C4-2B (cell line): ENCODE results near the gene CITED4.

Experiments used
- ZFX ChIP-seq: fragments of 450-650 bp; IDR thresholded peaks from 2 replicates; pipeline ENCODE4 v1.6.1; 2017
- TF ChIP-seq, protein P1 (sequence below): fragments of 450-650 bp; conservative IDR thresholded peaks from 2 replicates; pipeline ENCODE4 v1.5.1; 2017; ENCODE audit warnings: mild to moderate bottlenecking

DNA sequence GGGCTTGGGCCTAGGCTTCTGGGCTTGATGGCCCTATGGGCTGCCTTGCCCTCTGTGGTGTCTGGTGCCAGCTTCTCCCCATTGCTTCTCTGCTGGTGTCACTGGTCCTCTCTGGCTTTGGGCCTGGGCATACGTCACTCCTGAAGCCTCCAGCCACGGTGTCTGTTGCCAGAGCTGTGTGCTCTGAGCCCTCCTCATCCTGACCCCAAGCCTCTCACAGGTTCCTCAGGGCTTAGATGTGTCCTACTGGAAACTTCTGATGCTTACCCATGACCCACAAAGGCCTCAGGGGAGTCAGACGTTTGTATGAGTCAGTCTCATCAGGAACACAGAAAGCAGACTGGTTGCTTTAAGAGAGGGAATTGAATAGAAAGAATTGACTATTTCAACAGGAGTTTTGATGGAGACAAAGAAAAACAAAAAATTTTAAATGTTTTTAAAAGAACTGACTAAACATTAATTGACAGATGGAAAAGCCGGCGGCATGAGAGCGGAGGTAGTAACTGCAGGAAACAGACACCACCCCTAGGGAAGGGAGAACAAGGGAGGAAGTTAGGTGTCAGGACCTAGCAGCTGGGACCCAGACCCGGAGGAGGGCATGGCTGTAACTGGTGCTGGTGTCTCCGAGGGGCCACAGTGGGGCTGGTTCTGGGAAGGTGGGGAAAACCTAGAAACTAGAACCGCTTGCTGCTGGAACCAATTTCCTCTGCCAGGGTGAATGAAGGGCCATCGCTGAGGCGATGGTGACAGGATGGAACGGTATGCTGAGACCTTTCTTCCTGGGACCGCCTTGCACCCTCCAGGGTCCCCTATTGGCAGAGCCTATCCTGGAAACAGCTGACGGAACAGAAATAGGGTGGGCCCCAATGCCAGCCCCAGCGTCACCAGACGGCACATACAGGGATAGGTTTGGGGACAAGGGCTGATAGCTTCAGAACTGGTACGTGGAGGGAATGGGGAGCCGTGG is 40.0 kb upstream of the CITED4 start:
- TF ChIP-seq, protein P1, sequence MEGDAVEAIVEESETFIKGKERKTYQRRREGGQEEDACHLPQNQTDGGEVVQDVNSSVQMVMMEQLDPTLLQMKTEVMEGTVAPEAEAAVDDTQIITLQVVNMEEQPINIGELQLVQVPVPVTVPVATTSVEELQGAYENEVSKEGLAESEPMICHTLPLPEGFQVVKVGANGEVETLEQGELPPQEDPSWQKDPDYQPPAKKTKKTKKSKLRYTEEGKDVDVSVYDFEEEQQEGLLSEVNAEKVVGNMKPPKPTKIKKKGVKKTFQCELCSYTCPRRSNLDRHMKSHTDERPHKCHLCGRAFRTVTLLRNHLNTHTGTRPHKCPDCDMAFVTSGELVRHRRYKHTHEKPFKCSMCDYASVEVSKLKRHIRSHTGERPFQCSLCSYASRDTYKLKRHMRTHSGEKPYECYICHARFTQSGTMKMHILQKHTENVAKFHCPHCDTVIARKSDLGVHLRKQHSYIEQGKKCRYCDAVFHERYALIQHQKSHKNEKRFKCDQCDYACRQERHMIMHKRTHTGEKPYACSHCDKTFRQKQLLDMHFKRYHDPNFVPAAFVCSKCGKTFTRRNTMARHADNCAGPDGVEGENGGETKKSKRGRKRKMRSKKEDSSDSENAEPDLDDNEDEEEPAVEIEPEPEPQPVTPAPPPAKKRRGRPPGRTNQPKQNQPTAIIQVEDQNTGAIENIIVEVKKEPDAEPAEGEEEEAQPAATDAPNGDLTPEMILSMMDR = no peak
- TF ChIP-seq ZFX = no peak
